Mesendoderm (in vitro differentiated cells): ENCODE results near the gene PLCB1.

Experiments
- DNase-seq: peaks from one replicate; pipeline ENCODE4 v3.0.0; 2013
- H2AK5ac ChIP-seq: 2 replicates; pipeline ENCODE4 v1.6.1; 2013; ENCODE audit warnings: low read length, inconsistent platforms
- H2BK120ac ChIP-seq: 2 replicates; pipeline ENCODE4 v1.6.1; 2013; ENCODE audit warnings: low read depth, mild to moderate bottlenecking, low read length, moderate library complexity, mixed read lengths
- H2BK15ac ChIP-seq: replicated peaks from 2 replicates; pipeline ENCODE4 v1.6.1; 2013; ENCODE audit warnings: low read depth, mild to moderate bottlenecking, moderate library complexity
- H2BK5ac ChIP-seq: 2 replicates; pipeline ENCODE4 v1.6.1; 2013; ENCODE audit warnings: low read length, inconsistent platforms
- H3K18ac ChIP-seq: 2 replicates; pipeline ENCODE4 v1.6.1; 2013; ENCODE audit warnings: mild to moderate bottlenecking, low read length, mixed read lengths
- H3K23ac ChIP-seq: one replicate; pipeline ENCODE4 v1.6.1; 2013; ENCODE audit warnings: low read length
- H3K27ac ChIP-seq: 2 replicates; pipeline ENCODE4 v1.5.1; 2013; ENCODE audit warnings: low read depth, mild to moderate bottlenecking, inconsistent platforms, low read length, moderate library complexity
- H3K27me3 ChIP-seq: 2 replicates; pipeline ENCODE4 v1.6.1; 2013; ENCODE audit warnings: low read length, control low read depth, mild to moderate bottlenecking, inconsistent platforms; ENCODE audit not compliant: insufficient read depth, poor library complexity
- H3K36me3 ChIP-seq: 2 replicates; pipeline ENCODE4 v1.6.1; 2013; ENCODE audit warnings: low read length, inconsistent platforms; ENCODE audit not compliant: control insufficient read depth, insufficient read depth
- H3K4ac ChIP-seq: one replicate; pipeline ENCODE4 v1.6.1; 2013; ENCODE audit warnings: low read depth, mild to moderate bottlenecking, low read length, moderate library complexity
- H3K4me1 ChIP-seq: 2 replicates; pipeline ENCODE4 v1.6.1; 2013; ENCODE audit warnings: low read depth, low read length, inconsistent platforms; ENCODE audit not compliant: control insufficient read depth
- H3K4me2 ChIP-seq: 2 replicates; pipeline ENCODE4 v1.6.1; 2013; ENCODE audit warnings: low read length
- H3K4me3 ChIP-seq: 2 replicates; pipeline ENCODE4 v1.5.1; 2013; ENCODE audit warnings: mild to moderate bottlenecking, low read length
- H3K56ac ChIP-seq: one replicate; pipeline ENCODE4 v1.6.1; 2013; ENCODE audit warnings: low read length
- H3K79me1 ChIP-seq: 2 replicates; pipeline ENCODE4 v1.6.1; 2013; ENCODE audit warnings: low read length, inconsistent platforms
- H3K79me2 ChIP-seq: 2 replicates; pipeline ENCODE4 v1.6.1; 2013; ENCODE audit warnings: mild to moderate bottlenecking, low read length; ENCODE audit not compliant: control insufficient read depth, insufficient read depth
- H3K9ac ChIP-seq: 2 replicates; pipeline ENCODE4 v1.6.1; 2013; ENCODE audit warnings: low read length, inconsistent platforms
- H4K5ac ChIP-seq: one replicate; pipeline ENCODE4 v1.6.1; 2013; ENCODE audit warnings: low read length
- H4K8ac ChIP-seq: one replicate; pipeline ENCODE4 v1.6.1; 2013; ENCODE audit warnings: low read depth, mild to moderate bottlenecking, control low read depth, low read length, moderate library complexity
- WGBS: extraction: QIAGEN DNeasy Blood & Tissue Kit; methylation state at CpG from one replicate; pipeline ENCODE4 v1.1.7; 2013; ENCODE audit warnings: low lambda C conversion rate, missing lambda C conversion rate; ENCODE audit not compliant: insufficient coverage; ENCODE audit errors: extremely low coverage; 5-methylcytosine and 5-hydroxymethylcytosine counted together

The PLCB1 gene

DNA sequence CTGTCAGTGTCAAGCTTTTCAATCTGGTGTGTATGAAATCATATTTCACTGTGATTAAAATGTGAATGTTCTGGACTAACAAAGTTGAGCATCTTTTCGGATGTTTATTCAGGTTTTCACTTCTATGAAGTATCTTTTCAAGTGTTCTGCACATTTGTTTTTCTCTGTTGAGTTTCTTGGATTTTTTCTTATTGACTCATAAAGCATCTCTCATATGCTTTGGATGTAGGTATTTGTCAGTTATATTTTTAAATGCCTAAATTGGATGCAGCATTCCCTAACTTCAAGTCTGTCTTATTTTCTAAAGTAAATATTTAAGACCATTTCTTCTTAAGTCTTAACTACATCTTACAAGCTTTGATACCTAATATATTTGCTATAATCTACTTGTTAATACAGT, 398.0 kb downstream of the PLCB1 start:
- Histone ChIP-seq H3K27ac (no peak overlapping the region), H2AK5ac (no peak overlapping the region), H3K4me2 (no peak overlapping the region), H2BK5ac (no peak overlapping the region), H2BK15ac (no peak overlapping the region), H3K79me2 (no peaks in the 10 kb centered on the region), H3K4me1 (no peaks in the 10 kb centered on the region), H3K4me3 (no peak overlapping the region), H3K23ac (no peak overlapping the region), H3K56ac (no peak overlapping the region), H3K36me3 (no peaks in the 10 kb centered on the region), H4K5ac (no peak overlapping the region), H3K4ac (no peak overlapping the region), H3K18ac (no peak overlapping the region), H2BK120ac (no peak overlapping the region), H3K9ac (no peak overlapping the region), H3K27me3 (no peaks in the 10 kb centered on the region), H3K79me1 (no peaks in the 10 kb centered on the region), H4K8ac (no peak overlapping the region)
- DNase-seq: no peak
- no CpG with 5 or more reads among the region's 1 CpG for WGBS

DNA sequence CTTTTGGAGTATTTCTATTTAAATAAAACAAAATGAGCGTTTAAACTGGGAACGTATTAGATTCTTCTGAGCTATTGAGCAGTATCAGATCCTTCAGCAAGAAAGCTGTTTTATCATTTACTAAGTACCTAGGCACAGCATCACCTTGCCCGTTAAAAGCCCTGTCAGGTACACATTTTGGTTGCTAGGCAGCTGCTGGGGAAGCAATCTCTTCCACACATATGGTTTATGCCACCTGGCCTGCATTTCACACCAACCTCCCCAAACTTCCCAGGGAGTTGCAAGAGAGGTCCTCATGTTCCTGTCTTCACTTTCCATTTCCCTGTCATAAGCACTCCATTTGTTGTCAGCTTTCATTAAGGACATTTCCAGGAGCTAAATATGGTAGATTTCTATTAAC, 400.1 kb downstream of the PLCB1 start:
- WGBS: no CpG with 5 or more reads among the region's 3 CpGs
- H3K4me3 ChIP-seq: no peak overlapping the region
- no peak overlapping the region for H3K4me2 ChIP-seq
- DNase-seq: peak; percentile 27
- H3K56ac ChIP-seq: no peak overlapping the region
- H3K36me3 ChIP-seq: no peaks in the 10 kb centered on the region
- H2BK120ac ChIP-seq: no peak overlapping the region
- H2BK15ac ChIP-seq: no peak overlapping the region
- H3K23ac ChIP-seq: no peak overlapping the region
- H3K79me1 ChIP-seq: no peaks in the 10 kb centered on the region
- H2AK5ac ChIP-seq: no peak overlapping the region
- no peak overlapping the region for H3K9ac ChIP-seq
- no peak overlapping the region for H4K5ac ChIP-seq
- H3K27me3 ChIP-seq: no peaks in the 10 kb centered on the region
- no peak overlapping the region for H2BK5ac ChIP-seq
- no peaks in the 10 kb centered on the region for H3K79me2 ChIP-seq
- H4K8ac ChIP-seq: no peak overlapping the region
- no peak overlapping the region for H3K4ac ChIP-seq
- H3K4me1 ChIP-seq: no peaks in the 10 kb centered on the region
- no peak overlapping the region for H3K27ac ChIP-seq
- no peak overlapping the region for H3K18ac ChIP-seq

DNA sequence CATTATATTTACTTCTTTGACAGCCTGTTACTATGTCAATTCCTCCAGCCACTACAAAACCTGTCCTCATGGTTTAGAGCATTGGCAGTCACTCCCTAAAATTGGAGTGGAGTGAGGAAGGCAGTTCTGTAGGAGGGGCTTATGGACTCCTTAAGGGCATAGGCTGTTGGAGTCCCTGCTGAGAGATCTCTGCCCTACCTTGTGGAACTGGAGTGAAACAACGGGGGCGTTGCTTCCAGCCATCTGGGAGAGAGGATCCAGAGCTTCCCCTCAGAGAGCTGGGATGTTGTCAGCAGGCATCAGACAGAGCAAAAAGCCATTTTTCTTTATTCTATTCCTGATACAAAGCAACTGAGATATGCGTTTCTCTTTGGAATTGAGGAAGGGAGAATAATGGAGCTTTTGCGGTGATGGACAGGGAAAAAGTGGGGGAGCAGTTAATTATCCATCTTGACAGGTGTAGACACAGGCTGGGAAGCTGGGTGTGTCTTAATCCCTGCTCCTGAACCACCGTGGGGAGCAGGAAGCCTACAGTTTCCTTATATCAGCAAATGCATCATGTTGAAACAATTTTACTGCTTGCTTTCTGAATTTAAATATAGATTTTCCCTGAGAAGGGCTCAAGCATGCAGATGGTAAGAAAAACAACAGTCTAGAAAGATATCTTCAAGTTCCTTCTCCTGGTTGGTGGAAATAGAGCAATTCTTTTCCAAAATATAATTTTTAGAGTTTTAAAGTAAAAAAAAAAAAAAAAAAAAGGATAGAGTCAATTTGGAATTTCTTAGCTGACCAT, 402.5 kb downstream of the PLCB1 start:
- no peaks in the 10 kb centered on the region for H3K79me1 ChIP-seq
- no peak overlapping the region for H3K27ac ChIP-seq
- H2BK120ac ChIP-seq: no peak overlapping the region
- no CpG with 5 or more reads among the region's 5 CpGs for WGBS
- no peak overlapping the region for H3K4me2 ChIP-seq
- no peak overlapping the region for H3K9ac ChIP-seq
- H3K27me3 ChIP-seq: no peaks in the 10 kb centered on the region
- H3K56ac ChIP-seq: no peak overlapping the region
- no peak overlapping the region for H2BK15ac ChIP-seq
- no peaks in the 10 kb centered on the region for H3K4me1 ChIP-seq
- H3K23ac ChIP-seq: no peak overlapping the region
- no peak overlapping the region for H3K4ac ChIP-seq
- H4K8ac ChIP-seq: no peak overlapping the region
- H2AK5ac ChIP-seq: no peak overlapping the region
- H4K5ac ChIP-seq: no peak overlapping the region
- peak; percentile 58 for DNase-seq
- H3K18ac ChIP-seq: no peak overlapping the region
- no peak overlapping the region for H3K4me3 ChIP-seq
- H3K79me2 ChIP-seq: no peaks in the 10 kb centered on the region
- H2BK5ac ChIP-seq: no peak overlapping the region
- H3K36me3 ChIP-seq: no peaks in the 10 kb centered on the region

DNA sequence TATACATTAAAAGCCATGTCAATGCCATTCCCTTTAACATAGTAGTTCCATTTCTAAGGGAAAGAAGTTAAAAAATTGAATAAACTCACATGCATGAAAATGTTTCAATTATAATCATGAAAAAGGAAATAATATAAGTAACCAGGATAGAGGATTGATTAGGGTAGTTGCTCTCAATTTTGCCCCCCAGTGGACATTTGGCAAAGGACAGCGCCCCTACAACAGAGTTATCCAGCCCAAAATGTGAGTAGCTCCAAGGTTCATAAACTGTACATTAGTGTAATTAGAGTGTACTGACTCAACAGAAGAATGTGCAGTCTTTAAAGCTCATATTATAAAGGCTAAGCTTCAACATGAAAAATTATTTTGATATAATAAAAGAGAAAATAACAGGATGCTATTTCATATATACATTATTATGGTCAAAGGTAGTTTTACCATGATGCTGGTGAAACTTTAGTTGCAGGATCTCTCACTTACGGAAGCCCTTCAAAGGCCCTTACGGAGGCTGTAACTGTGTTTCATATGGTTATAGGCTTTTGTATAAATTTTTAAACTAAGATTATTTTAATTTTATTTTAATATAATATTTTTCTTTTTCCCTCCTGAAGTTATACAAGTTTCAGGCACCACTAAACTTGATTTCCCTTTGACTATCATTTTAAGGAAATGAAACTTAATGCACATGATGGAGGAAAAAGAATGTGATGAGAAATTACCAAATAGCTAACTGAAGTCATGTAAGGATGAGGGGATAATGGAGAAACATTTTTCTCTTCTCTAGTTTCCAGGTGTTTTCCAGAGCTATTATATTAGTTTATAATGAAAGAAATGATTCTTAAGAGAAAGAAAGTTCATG, 403.6 kb downstream of the PLCB1 start:
- no CpG with 5 or more reads among the region's 3 CpGs for WGBS
- H2AK5ac ChIP-seq: no peak overlapping the region

DNA sequence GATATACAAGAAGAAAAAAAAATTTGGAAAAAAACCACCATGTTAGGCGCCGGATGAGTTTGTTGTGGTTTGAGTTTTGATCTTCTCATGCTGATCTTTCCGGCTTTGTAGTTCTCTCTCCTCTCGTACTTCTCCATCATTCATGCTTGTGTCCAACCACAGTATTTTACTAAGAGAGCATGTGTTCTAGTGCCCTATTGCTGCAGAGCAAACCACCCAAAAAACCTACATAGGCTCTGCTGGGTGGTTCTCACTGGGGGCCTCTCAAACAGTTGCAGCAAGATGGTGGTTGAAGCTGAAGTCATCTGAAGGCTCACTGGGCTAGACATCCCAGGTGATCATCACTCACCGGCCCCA, 404.2 kb downstream of the PLCB1 start:
- Histone ChIP-seq H3K79me2 (no peaks in the 10 kb centered on the region), H3K27ac (no peak overlapping the region), H3K23ac (no peak overlapping the region), H2AK5ac (no peak overlapping the region), H2BK120ac (no peak overlapping the region), H3K36me3 (no peaks in the 10 kb centered on the region), H3K27me3 (no peaks in the 10 kb centered on the region), H3K4me1 (no peaks in the 10 kb centered on the region), H3K18ac (no peak overlapping the region), H3K4me2 (no peak overlapping the region), H4K8ac (no peak overlapping the region), H3K4me3 (no peak overlapping the region), H3K79me1 (no peaks in the 10 kb centered on the region), H4K5ac (no peak overlapping the region), H3K9ac (no peak overlapping the region), H3K56ac (no peak overlapping the region), H2BK15ac (no peak overlapping the region), H3K4ac (no peak overlapping the region), H2BK5ac (no peak overlapping the region)
- no CpG with 5 or more reads among the region's 5 CpGs for WGBS
- DNase-seq: no peak

More for the DNA sequence above, 403.6 kb downstream of the PLCB1 start:
- Histone ChIP-seq H2BK15ac (no peak overlapping the region), H3K18ac (no peak overlapping the region), H2BK5ac (no peak overlapping the region), H2BK120ac (no peak overlapping the region), H3K9ac (no peak overlapping the region), H4K8ac (no peak overlapping the region), H3K79me2 (no peaks in the 10 kb centered on the region), H3K4me2 (no peak overlapping the region), H4K5ac (no peak overlapping the region), H3K4me1 (no peaks in the 10 kb centered on the region), H3K56ac (no peak overlapping the region), H3K4me3 (no peak overlapping the region), H3K27me3 (no peaks in the 10 kb centered on the region), H3K79me1 (no peaks in the 10 kb centered on the region), H3K23ac (no peak overlapping the region), H3K27ac (no peak overlapping the region), H3K36me3 (no peaks in the 10 kb centered on the region), H3K4ac (no peak overlapping the region)
- peak; percentile 22 for DNase-seq
